ENCODE measurements around the gene YWHAG.
"Not testable (repeated sequence)": the region's sequence is repeated elsewhere in the genome, so short reads cannot be mapped to it uniquely, and the experiment has no call there.

YWHAG gene

DNA sequence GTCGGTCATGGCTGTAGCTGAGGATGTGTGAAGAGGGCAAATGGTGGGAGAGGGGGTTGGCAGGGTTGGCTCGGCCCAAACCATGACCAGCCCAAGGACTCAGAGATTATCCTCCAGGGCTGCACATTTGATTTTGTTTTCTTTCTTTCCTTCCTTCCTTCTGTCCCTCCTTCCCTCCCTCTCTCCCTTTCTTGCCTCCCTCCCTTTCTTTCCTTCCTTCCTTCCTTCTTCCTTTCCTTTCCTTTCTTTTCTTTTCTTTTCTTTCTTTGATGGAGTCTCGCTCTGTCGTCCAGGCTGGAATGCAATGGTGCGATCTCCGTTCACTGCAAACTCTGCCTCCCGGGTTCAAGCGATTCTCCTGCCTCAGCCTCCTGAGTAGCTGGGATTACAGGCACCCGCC, 46.9 kb upstream of the YWHAG start:
- TF ChIP-seq, protein P1, sequence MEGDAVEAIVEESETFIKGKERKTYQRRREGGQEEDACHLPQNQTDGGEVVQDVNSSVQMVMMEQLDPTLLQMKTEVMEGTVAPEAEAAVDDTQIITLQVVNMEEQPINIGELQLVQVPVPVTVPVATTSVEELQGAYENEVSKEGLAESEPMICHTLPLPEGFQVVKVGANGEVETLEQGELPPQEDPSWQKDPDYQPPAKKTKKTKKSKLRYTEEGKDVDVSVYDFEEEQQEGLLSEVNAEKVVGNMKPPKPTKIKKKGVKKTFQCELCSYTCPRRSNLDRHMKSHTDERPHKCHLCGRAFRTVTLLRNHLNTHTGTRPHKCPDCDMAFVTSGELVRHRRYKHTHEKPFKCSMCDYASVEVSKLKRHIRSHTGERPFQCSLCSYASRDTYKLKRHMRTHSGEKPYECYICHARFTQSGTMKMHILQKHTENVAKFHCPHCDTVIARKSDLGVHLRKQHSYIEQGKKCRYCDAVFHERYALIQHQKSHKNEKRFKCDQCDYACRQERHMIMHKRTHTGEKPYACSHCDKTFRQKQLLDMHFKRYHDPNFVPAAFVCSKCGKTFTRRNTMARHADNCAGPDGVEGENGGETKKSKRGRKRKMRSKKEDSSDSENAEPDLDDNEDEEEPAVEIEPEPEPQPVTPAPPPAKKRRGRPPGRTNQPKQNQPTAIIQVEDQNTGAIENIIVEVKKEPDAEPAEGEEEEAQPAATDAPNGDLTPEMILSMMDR (conservative IDR thresholded peaks at IDR 0.05; ENCODE audit: low read length) = no peak
- TF ChIP-seq EZH2phosphoT487 (IDR thresholded peaks at IDR 0.05; ENCODE audit: borderline replicate concordance) = no peak
- Histone ChIP-seq H3K4me2 (ENCODE audit: low read depth, low read length, poor library complexity, severe bottlenecking) (no peak overlapping the region), H3K4me1 (ENCODE audit: insufficient read depth, low read length, poor library complexity, severe bottlenecking) (peaks cover 5% of the 10 kb centered on the region), H3K36me3 (ENCODE audit: insufficient read depth, low read length) (no peaks in the 10 kb centered on the region), H3K79me2 (ENCODE audit: insufficient read depth, low read length) (no peaks in the 10 kb centered on the region), H2AFZ (ENCODE audit: low read length) (no peak overlapping the region), H3K9me2 (replicated peaks; ENCODE audit: low read depth, low read length) (no peaks in the 10 kb centered on the region), H3K9me3 (ENCODE audit: insufficient read depth, low read depth, low read length) (no peaks in the 10 kb centered on the region), H3K27me3 (ENCODE audit: insufficient read depth, low read length, poor library complexity, severe bottlenecking) (no peaks in the 10 kb centered on the region), H4K20me1 (ENCODE audit: insufficient read depth, low read length, poor library complexity, severe bottlenecking) (no peaks in the 10 kb centered on the region), H3F3A (ENCODE audit: low read depth) (no peaks in the 10 kb centered on the region), H3K9ac (ENCODE audit: low read depth, low read length, poor library complexity, severe bottlenecking) (no peak overlapping the region), H3K4me3 (ENCODE audit: low read length, poor library complexity, severe bottlenecking) (no peak overlapping the region)

DNA sequence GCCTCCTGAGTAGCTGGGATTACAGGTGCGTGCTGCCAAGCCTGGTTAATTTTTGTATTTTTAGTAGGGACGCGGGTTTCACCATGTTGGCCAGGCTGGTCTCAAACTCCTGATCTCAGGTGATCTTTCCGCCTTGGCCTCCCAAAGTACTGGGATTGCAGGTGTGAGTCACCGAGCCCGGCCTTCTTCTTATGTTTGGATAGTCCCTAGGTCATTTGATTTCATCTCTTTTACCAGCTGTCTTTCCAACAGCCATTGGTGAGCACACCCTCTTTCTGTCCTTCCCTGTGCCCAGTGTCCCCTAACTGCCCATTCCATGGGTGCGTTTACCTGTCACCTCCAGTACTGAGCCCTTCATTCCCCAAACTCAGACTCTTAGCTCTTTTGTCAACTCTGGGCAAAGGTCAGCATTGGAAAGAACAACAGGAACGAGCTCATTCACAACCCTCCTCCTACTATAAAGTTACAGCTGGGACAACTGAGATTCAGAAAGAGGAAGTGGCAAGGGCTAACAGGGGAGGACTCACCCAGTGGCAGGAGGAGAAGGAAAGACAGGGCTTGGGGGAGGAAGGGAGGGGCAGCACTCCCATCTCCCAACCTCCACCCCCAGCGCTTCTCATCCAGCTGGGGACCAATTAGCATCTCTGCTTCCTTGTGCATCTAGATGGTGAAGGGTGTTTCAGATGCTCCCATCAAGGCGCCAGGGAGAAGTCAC, 45.1 kb upstream of the YWHAG start:
- no peak overlapping the region for H3K4me3 ChIP-seq (ENCODE audit: low read length, poor library complexity, severe bottlenecking)
- H3K4me1 ChIP-seq (ENCODE audit: insufficient read depth, low read length, poor library complexity, severe bottlenecking) = peaks cover 5% of the 10 kb centered on the region
- H3K79me2 ChIP-seq (ENCODE audit: insufficient read depth, low read length) = no peaks in the 10 kb centered on the region
- no peaks in the 10 kb centered on the region for H3K36me3 ChIP-seq (ENCODE audit: insufficient read depth, low read length)
- H2AFZ ChIP-seq (ENCODE audit: low read length) = no peak overlapping the region; the same call in 1 of the 2 replicates
- H3F3A ChIP-seq (ENCODE audit: low read depth) = no peaks in the 10 kb centered on the region
- no peaks in the 10 kb centered on the region for H3K9me3 ChIP-seq (ENCODE audit: insufficient read depth, low read depth, low read length)
- H4K20me1 ChIP-seq (ENCODE audit: insufficient read depth, low read length, poor library complexity, severe bottlenecking) = no peaks in the 10 kb centered on the region
- TF ChIP-seq, protein P1 (conservative IDR thresholded peaks at IDR 0.05; ENCODE audit: low read length) = no peak
- no peak for TF ChIP-seq EZH2phosphoT487 (IDR thresholded peaks at IDR 0.05; ENCODE audit: borderline replicate concordance)
- no peak overlapping the region for H3K9ac ChIP-seq (ENCODE audit: low read depth, low read length, poor library complexity, severe bottlenecking)
- no peaks in the 10 kb centered on the region for H3K9me2 ChIP-seq (replicated peaks; ENCODE audit: low read depth, low read length)
- no peaks in the 10 kb centered on the region for H3K27me3 ChIP-seq (ENCODE audit: insufficient read depth, low read length, poor library complexity, severe bottlenecking)
- no peak overlapping the region for H3K4me2 ChIP-seq (ENCODE audit: low read depth, low read length, poor library complexity, severe bottlenecking)

DNA sequence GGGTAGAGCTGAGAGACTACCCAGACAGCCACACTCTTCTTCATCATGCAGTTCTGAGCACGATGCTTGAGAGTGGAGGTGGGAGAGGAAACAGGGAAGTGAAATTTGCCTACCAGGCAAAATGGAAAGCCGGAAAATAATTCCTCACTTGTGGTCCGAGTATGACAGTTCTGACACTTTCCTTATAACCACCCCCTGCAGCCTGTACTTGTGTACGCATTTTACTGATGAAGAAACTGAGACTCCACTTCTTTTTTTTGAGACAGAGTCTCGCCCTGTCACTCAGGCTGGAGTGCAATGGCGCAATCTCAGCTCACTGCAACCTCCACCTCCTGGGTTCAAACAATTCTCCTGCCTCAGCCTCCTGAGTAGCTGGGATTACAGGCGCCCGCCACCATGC, 44.3 kb upstream of the YWHAG start:
- H2AFZ ChIP-seq (ENCODE audit: low read length); H3K4me2 ChIP-seq (ENCODE audit: low read depth, low read length, poor library complexity, severe bottlenecking); H4K20me1 ChIP-seq (ENCODE audit: insufficient read depth, low read length, poor library complexity, severe bottlenecking); H3K9ac ChIP-seq (ENCODE audit: low read depth, low read length, poor library complexity, severe bottlenecking); H3K9me2 ChIP-seq (replicated peaks; ENCODE audit: low read depth, low read length); H3K27me3 ChIP-seq (ENCODE audit: insufficient read depth, low read length, poor library complexity, severe bottlenecking); H3K36me3 ChIP-seq (ENCODE audit: insufficient read depth, low read length); H3K9me3 ChIP-seq (ENCODE audit: insufficient read depth, low read depth, low read length); H3K79me2 ChIP-seq (ENCODE audit: insufficient read depth, low read length); H3K4me1 ChIP-seq (ENCODE audit: insufficient read depth, low read length, poor library complexity, severe bottlenecking); H3F3A ChIP-seq (ENCODE audit: low read depth); H3K4me3 ChIP-seq (ENCODE audit: low read length, poor library complexity, severe bottlenecking): not testable (repeated sequence)

DNA sequence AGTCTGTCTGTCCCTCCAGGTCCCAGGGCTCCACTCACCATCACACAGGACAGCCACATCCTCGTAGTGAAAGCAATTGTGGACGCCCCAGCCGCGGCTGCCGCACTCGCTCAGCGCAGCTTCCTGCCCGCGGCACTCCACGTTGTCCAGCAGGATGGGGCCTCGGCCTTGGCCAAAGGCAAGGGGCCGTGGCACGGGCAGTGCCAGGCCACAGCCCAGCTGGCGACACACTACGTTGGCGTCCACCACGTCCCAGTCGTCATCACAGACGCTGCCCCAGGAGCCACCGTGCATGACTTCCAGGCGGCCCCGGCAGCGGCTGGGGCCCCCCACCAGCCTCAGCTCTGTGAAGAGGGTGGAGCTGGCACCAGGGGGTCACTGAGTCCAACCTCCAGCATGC, 41.5 kb upstream of the YWHAG start:
- TF ChIP-seq EZH2phosphoT487 (IDR thresholded peaks at IDR 0.05; ENCODE audit: borderline replicate concordance) = no peak
- TF ChIP-seq, protein P1 (conservative IDR thresholded peaks at IDR 0.05; ENCODE audit: low read length) = no peak
- Histone ChIP-seq H3F3A (ENCODE audit: low read depth) (no peaks in the 10 kb centered on the region), H3K4me2 (ENCODE audit: low read depth, low read length, poor library complexity, severe bottlenecking) (no peak overlapping the region), H3K4me3 (ENCODE audit: low read length, poor library complexity, severe bottlenecking) (no peak overlapping the region), H2AFZ (ENCODE audit: low read length) (no peak overlapping the region), H3K79me2 (ENCODE audit: insufficient read depth, low read length) (no peaks in the 10 kb centered on the region), H3K9me3 (ENCODE audit: insufficient read depth, low read depth, low read length) (no peaks in the 10 kb centered on the region), H4K20me1 (ENCODE audit: insufficient read depth, low read length, poor library complexity, severe bottlenecking) (no peaks in the 10 kb centered on the region), H3K4me1 (ENCODE audit: insufficient read depth, low read length, poor library complexity, severe bottlenecking) (peaks cover 5% of the 10 kb centered on the region), H3K27me3 (ENCODE audit: insufficient read depth, low read length, poor library complexity, severe bottlenecking) (no peaks in the 10 kb centered on the region), H3K36me3 (ENCODE audit: insufficient read depth, low read length) (no peaks in the 10 kb centered on the region), H3K9me2 (replicated peaks; ENCODE audit: low read depth, low read length) (no peaks in the 10 kb centered on the region), H3K9ac (ENCODE audit: low read depth, low read length, poor library complexity, severe bottlenecking) (no peak overlapping the region)
